HEK293T (cell line): ENCODE results near the gene KRTAP10-7.

Source experiments
- CTCF ChIA-PET: fragments of 350-600 bp; formaldehyde crosslinking; extraction: SDS; loops from one replicate; lab custom pipeline; 2021; ENCODE audit warnings: antibody characterized with exemption, inconsistent platforms; lab: Yijun Ruan, JAX
- POLR2A ChIA-PET: fragments of 350-600 bp; formaldehyde crosslinking; extraction: SDS; loops from one replicate; lab custom pipeline; 2020; ENCODE audit warnings: antibody characterized with exemption, inconsistent platforms; lab: Yijun Ruan, JAX
- DNase-seq: peaks from one replicate; pipeline ENCODE4 v3.0.0; 2012; ENCODE audit warnings: mixed read lengths; ENCODE audit errors: extremely low spot score
- ARNT ChIP-seq: fragments of 450-650 bp; IDR thresholded peaks from 2 replicates; pipeline ENCODE4 v1.6.1; 2017; ENCODE audit warnings: mild to moderate bottlenecking
- BHLHE40 ChIP-seq: fragments of 450-650 bp; IDR thresholded peaks from 2 replicates; pipeline ENCODE4 v1.6.1; 2016; ENCODE audit warnings: mild to moderate bottlenecking, moderate library complexity, borderline replicate concordance
- CTBP1 ChIP-seq: fragments of 450-650 bp; IDR thresholded peaks from 2 replicates; pipeline ENCODE4 v1.6.1; 2016; ENCODE audit warnings: borderline replicate concordance
- ELF4 ChIP-seq: fragments of 450-650 bp; IDR thresholded peaks from 2 replicates; pipeline ENCODE4 v1.6.1; 2017; ENCODE audit warnings: antibody characterized with exemption
- FOXA1 ChIP-seq: fragments of 450-650 bp; IDR thresholded peaks from 2 replicates; pipeline ENCODE4 v1.6.1; 2016; ENCODE audit warnings: mild to moderate bottlenecking
- FOXK2 ChIP-seq: fragments of 450-650 bp; IDR thresholded peaks from 2 replicates; pipeline ENCODE4 v1.6.1; 2016; ENCODE audit warnings: mild to moderate bottlenecking
- FOXM1 ChIP-seq: fragments of 450-650 bp; IDR thresholded peaks from 2 replicates; pipeline ENCODE4 v1.6.1; 2017; ENCODE audit warnings: mild to moderate bottlenecking, borderline replicate concordance
- HDGF ChIP-seq: fragments of 450-650 bp; IDR thresholded peaks from 2 replicates; pipeline ENCODE4 v1.6.1; 2017; ENCODE audit warnings: antibody characterized with exemption, borderline replicate concordance
- L3MBTL2 ChIP-seq: fragments of 450-650 bp; conservative IDR thresholded peaks from 2 replicates; pipeline ENCODE4 v1.6.1; 2016; ENCODE audit warnings: mild to moderate bottlenecking
- LEF1 ChIP-seq: fragments of 450-650 bp; IDR thresholded peaks from 2 replicates; pipeline ENCODE4 v1.6.1; 2017; ENCODE audit warnings: mild to moderate bottlenecking, borderline replicate concordance
- NFRKB ChIP-seq: fragments of 450-650 bp; IDR thresholded peaks from 2 replicates; pipeline ENCODE4 v1.6.1; 2016; ENCODE audit warnings: mild to moderate bottlenecking, moderate library complexity
- SP1 ChIP-seq: fragments of 450-650 bp; IDR thresholded peaks from 2 replicates; pipeline ENCODE4 v1.6.1; 2017
- SUZ12 ChIP-seq: fragments of 450-650 bp; IDR thresholded peaks from 2 replicates; pipeline ENCODE4 v1.6.1; 2016; ENCODE audit warnings: mild to moderate bottlenecking
- TARDBP ChIP-seq: fragments of 450-650 bp; IDR thresholded peaks from 2 replicates; pipeline ENCODE4 v1.6.1; 2016
- ZNF384 ChIP-seq: fragments of 450-650 bp; IDR thresholded peaks from 2 replicates; pipeline ENCODE4 v1.6.1; 2016
- TF ChIP-seq, protein P1 (sequence below): fragments of 450-650 bp; IDR thresholded peaks from 2 replicates; pipeline ENCODE4 v1.6.1; 2016

The KRTAP10-7 gene

DNA sequence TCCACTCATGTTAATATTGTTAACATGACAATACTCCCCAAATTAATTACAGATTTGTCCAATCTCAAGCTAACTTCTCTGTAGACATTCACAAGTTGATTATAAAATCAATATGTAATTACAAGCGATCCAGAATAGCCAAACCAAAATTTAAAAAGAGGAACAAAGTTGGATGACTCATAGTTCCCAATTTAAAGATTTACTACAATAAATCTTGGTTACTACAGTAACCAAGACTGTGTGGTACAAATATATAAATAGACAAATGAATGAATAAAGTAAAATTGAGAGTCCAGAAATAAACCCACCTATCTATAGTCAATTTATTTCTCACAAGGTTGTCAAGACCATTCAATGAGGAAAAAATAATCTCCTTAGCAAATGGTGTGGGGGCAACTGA lies 34.0 kb upstream of the KRTAP10-7 start:
- TF ChIP-seq FOXK2 (no peak), NFRKB (no peak), HDGF (no peak), ZNF384 (no peak), SUZ12 (no peak), ARNT (no peak), FOXA1 (no peak), LEF1 (no peak), SP1 (no peak), TARDBP (no peak)
- TF ChIP-seq, protein P1, sequence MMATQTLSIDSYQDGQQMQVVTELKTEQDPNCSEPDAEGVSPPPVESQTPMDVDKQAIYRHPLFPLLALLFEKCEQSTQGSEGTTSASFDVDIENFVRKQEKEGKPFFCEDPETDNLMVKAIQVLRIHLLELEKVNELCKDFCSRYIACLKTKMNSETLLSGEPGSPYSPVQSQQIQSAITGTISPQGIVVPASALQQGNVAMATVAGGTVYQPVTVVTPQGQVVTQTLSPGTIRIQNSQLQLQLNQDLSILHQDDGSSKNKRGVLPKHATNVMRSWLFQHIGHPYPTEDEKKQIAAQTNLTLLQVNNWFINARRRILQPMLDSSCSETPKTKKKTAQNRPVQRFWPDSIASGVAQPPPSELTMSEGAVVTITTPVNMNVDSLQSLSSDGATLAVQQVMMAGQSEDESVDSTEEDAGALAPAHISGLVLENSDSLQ: no peak
- no peak for DNase-seq
- POLR2A ChIA-PET: no interaction called here
- CTCF ChIA-PET: no interaction called here

DNA sequence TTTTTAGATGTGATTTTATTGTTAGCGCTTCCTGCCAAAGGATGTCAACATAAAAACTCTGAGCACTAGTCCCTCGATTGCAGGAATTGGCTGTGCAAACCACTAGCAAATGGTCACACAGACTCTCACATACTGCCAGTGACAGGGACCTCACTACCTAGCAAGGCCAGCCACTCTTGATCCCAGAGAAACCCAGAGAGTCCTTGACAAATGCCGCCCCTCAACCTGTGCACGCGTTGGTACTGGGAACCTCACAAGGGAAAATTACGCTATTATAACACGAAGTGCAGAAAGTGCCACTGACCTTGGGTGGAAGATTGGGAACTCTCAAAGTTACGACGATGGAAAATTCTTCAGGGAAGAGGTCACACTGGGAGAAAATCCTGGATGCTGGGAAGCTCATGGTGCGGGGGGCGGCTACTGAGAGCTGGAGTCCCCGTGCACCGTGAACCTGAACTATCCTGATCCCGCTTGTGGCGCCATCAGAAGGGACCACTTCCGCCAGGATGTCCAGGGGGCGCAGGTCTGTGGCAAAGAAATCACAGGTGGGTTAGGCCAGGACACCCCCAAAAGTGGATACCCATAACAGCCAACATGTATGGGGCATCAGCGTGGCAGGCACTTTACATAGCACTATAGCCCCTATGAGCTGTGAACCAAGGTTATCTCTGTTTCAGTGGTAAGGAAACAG lies 32.8 kb upstream of the KRTAP10-7 start:
- ChIA-PET CTCF (no interaction called here), POLR2A (no interaction called here)
- TF ChIP-seq NFRKB (no peak), FOXM1 (no peak), L3MBTL2 (no peak), BHLHE40 (no peak), HDGF (no peak), SP1 (no peak), ARNT (no peak), ZNF384 (no peak), ELF4 (no peak), FOXA1 (no peak), CTBP1 (no peak), TARDBP (no peak), LEF1 (no peak), FOXK2 (no peak), SUZ12 (no peak)
- TF ChIP-seq, protein P1: no peak

DNA sequence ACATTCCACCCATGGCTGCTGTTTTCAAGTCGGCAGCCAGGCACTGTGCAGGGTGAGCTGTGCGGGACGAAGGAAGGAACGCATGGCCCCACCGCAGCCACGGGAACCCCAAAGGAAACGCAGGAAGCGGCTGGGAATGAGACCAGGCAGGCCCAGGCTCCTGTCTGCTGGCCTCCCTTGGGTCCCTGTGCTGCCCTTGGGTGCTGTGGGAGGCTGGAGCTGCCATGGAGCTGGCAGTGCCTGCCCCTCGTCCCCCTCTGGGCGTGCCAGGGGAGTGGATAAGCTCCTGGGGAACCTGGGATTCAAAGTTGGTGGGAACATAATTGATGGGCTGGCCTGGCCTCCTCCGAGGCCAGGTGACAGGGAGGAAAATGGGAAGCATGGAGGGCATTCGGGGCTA lies 32.1 kb upstream of the KRTAP10-7 start:
- no peak for DNase-seq
- CTCF ChIA-PET: no interaction called here
- POLR2A ChIA-PET: no interaction called here
- no peak for TF ChIP-seq SP1
- no peak for TF ChIP-seq L3MBTL2
- no peak for TF ChIP-seq ARNT
- TF ChIP-seq FOXA1: no peak
- no peak for TF ChIP-seq TARDBP
- no peak for TF ChIP-seq LEF1

More for the DNA sequence above, 32.8 kb upstream of the KRTAP10-7 start:
- no peak for DNase-seq

DNA sequence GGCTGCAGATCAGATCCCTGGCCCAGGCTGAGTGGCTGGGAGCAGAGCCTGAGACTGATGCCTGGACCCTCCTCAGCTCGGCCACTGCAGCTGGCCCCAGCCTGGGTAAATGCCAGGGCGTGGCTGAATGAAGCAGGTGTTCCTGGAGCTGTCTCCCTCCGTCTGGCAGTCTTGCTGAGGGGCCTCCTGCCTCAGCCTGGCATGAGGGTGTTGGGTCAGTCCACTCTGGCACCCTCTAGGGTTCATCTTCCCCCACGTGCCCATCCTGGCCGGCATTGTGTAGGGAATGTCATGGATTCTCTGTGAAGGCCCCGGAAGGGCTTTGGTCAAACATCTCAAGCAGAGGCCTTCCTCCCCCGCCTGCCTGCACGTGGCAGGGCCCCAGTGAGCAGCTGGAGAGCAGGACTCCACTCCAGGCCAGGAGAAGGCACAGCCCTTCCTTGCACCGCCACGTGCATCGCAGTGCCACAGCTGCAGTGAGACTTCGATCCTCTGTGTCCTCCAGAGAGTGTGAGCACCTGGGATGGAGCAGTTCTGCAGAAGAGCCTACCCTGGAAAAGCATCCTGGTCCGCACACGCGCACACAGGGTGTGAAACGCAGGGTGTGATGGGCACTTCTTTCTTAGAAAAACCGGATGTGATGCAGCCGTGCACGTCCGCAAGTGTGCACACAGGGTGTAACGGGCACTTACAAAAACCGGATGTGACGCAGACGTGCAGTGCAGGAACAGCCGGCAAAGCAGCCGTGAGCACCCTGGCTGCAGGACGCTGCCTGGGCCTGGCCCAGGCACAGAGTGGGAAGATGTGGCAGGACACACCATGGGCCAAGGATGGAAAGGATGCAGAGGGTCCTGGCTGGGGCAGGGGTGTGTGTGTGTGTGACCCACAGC lies 31.5 kb upstream of the KRTAP10-7 start:
- TF ChIP-seq ZNF384: no peak
- no peak for TF ChIP-seq FOXM1
- no peak for TF ChIP-seq NFRKB
- TF ChIP-seq LEF1: no peak
- no peak for TF ChIP-seq FOXA1
- TF ChIP-seq, protein P1: no peak
- no peak for TF ChIP-seq CTBP1
- TF ChIP-seq TARDBP: no peak
- TF ChIP-seq SP1: no peak
- TF ChIP-seq BHLHE40: no peak
- no peak for TF ChIP-seq ELF4
- TF ChIP-seq L3MBTL2: no peak
- no peak for TF ChIP-seq SUZ12
- DNase-seq: no peak
- ChIA-PET CTCF (no interaction called here), POLR2A (no interaction called here)

DNA sequence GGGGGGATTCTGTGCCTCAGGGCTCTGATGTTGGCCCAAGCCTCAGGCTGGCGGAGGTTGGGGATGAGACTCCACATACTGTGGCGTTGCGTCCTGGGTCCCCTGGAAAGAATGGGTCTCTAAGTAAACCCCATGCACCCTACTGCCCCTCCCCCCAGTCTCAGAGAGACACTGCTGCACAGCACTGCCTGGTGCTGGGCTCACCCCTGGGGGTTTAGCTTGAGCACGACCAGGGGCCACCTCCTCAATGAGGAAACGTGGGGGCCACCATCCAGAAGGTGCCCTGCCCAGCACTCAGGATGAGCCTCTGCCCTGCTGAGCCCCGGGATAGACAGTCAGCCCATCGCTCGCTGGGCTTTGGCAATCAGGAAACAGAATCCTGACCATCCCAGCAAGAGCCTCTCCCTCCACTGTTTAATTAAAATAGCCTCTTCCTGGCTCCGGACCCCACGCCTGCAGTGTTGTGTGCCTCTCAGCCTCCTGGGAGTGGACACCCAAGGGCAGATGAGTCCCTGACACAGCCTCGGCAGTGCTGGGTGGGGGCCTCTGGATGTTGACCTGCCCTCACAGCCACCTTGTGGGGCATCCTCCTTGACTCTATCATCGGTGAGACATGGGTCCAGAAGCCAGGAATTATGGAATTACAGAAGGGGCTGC lies 30.4 kb upstream of the KRTAP10-7 start:
- no peak for DNase-seq
- ChIA-PET CTCF (no interaction called here), POLR2A (no interaction called here)
- TF ChIP-seq BHLHE40: no peak
- no peak for TF ChIP-seq ZNF384
- no peak for TF ChIP-seq FOXK2
- no peak for TF ChIP-seq NFRKB
- no peak for TF ChIP-seq FOXA1
- TF ChIP-seq FOXM1: no peak
- TF ChIP-seq TARDBP: no peak
- no peak for TF ChIP-seq ELF4
- no peak for TF ChIP-seq LEF1
- TF ChIP-seq, protein P1: no peak
- TF ChIP-seq CTBP1: no peak
- TF ChIP-seq ARNT: no peak
- TF ChIP-seq SUZ12: no peak
